IMR-90 (cell line): Measurements from ENCODE around the gene EYS. TPM values are rescaled to one million over a fixed set of nuclear protein-coding genes. Genes with fewer than 3 reads are reported as not detected.

ENCODE experiments used
- ATAC-seq: fragments of 200-7000 bp; cut with Tn5 transposase; 2 replicates; pipeline ENCODE4 v1.9.1; 2020; ENCODE audit warnings: low read depth, mild to moderate bottlenecking, moderate library complexity
- BruUV-seq: library from RNA; stranded (reverse); fragments of 400-500 nt; replicated peaks from 2 replicates; lab custom pipeline; 2021; lab: Mats Ljungman, UMichigan
- CTCF ChIA-PET: fragments of 300-600 bp; formaldehyde crosslinking; extraction: SDS; loops from one replicate; lab custom pipeline; 2021; ENCODE audit warnings: antibody characterized with exemption; lab: Yijun Ruan, JAX
- POLR2A ChIA-PET: fragments of 300-600 bp; sonication (Branson Sonifier 250); formaldehyde crosslinking; loops from one replicate; lab custom pipeline; 2022; ENCODE audit warnings: antibody characterized with exemption; ENCODE audit not compliant: unreplicated experiment; lab: Charles Lee
- DNase-seq: peaks from one replicate; pipeline ENCODE4 v3.0.0; 2013
- H2AFZ ChIP-seq: replicated peaks from 2 replicates; pipeline ENCODE3; 2013; ENCODE audit warnings: low read length, mild to moderate bottlenecking; ENCODE audit not compliant: poor library complexity
- H2AK5ac ChIP-seq: 2 replicates; pipeline ENCODE4 v1.6.1; 2013; ENCODE audit warnings: low read depth, low read length, inconsistent platforms
- H2AK9ac ChIP-seq: replicated peaks from 2 replicates; pipeline ENCODE3; 2013; ENCODE audit warnings: mild to moderate bottlenecking, low read depth, low read length, moderate library complexity; ENCODE audit not compliant: poor library complexity
- H2BK120ac ChIP-seq: 2 replicates; pipeline ENCODE4 v1.6.1; 2013; ENCODE audit warnings: low read depth, low read length, inconsistent platforms
- H2BK15ac ChIP-seq: 3 replicates; pipeline ENCODE4 v1.6.1; 2013; ENCODE audit warnings: low read depth, low read length, inconsistent platforms
- H2BK20ac ChIP-seq: 2 replicates; pipeline ENCODE4 v1.6.1; 2013; ENCODE audit warnings: low read depth, mild to moderate bottlenecking, inconsistent platforms, low read length, moderate library complexity
- H2BK5ac ChIP-seq: 2 replicates; pipeline ENCODE4 v1.6.1; 2013; ENCODE audit warnings: mild to moderate bottlenecking, low read depth, low read length, inconsistent platforms; ENCODE audit not compliant: poor library complexity, severe bottlenecking
- H3K14ac ChIP-seq: replicated peaks from 2 replicates; pipeline ENCODE4 v1.6.1; 2013; ENCODE audit warnings: low read depth, low read length, inconsistent platforms
- H3K18ac ChIP-seq: 2 replicates; pipeline ENCODE4 v1.6.1; 2013; ENCODE audit warnings: low read depth, low read length, control low read depth
- H3K23ac ChIP-seq: 2 replicates; pipeline ENCODE4 v1.6.1; 2013; ENCODE audit warnings: low read depth, low read length, inconsistent platforms
- H3K27ac ChIP-seq: 2 replicates; pipeline ENCODE4 v1.5.1; 2013; ENCODE audit warnings: mild to moderate bottlenecking, control low read depth, low read length; ENCODE audit not compliant: insufficient read depth
- H3K27me3 ChIP-seq: 2 replicates; pipeline ENCODE4 v1.6.1; 2013; ENCODE audit warnings: low read length; ENCODE audit not compliant: control insufficient read depth, insufficient read depth
- H3K36me3 ChIP-seq: 2 replicates; pipeline ENCODE4 v1.6.1; 2013; ENCODE audit warnings: low read length, mixed read lengths; ENCODE audit not compliant: control insufficient read depth, insufficient read depth
- H3K4ac ChIP-seq: 2 replicates; pipeline ENCODE4 v1.6.1; 2013; ENCODE audit warnings: low read depth, low read length, inconsistent platforms
- H3K4me1 ChIP-seq: 2 replicates; pipeline ENCODE4 v1.6.1; 2013; ENCODE audit warnings: low read length, mixed read lengths; ENCODE audit not compliant: control insufficient read depth, insufficient read depth
- H3K4me2 ChIP-seq: 2 replicates; pipeline ENCODE4 v1.6.1; 2013; ENCODE audit warnings: low read depth, mild to moderate bottlenecking, control low read depth, low read length, moderate library complexity
- H3K4me3 ChIP-seq: 2 replicates; pipeline ENCODE4 v1.5.1; 2013; ENCODE audit warnings: low read depth, mild to moderate bottlenecking, control low read depth, low read length, moderate library complexity; ENCODE audit not compliant: insufficient read depth
- H3K56ac ChIP-seq: 2 replicates; pipeline ENCODE4 v1.6.1; 2013; ENCODE audit warnings: low read length, inconsistent platforms; ENCODE audit not compliant: insufficient read depth; ENCODE audit errors: extremely low read depth
- H3K79me1 ChIP-seq, 2 experiments: 2 replicates each; pipeline ENCODE4 v1.6.1; 2013; ENCODE audit warnings: low read length in 2 of 2, inconsistent platforms in 1 of 2, low read depth in 1 of 2
- H3K9ac ChIP-seq: 2 replicates; pipeline ENCODE4 v1.6.1; 2013; ENCODE audit warnings: low read depth, low read length, control low read depth
- H3K9me1 ChIP-seq: 2 replicates; pipeline ENCODE4 v1.6.1; 2013; ENCODE audit warnings: low read length, inconsistent platforms; ENCODE audit not compliant: insufficient read depth
- H3K9me3 ChIP-seq: 2 replicates; pipeline ENCODE4 v1.6.1; 2013; ENCODE audit warnings: low read length; ENCODE audit not compliant: control insufficient read depth, insufficient read depth
- H4K20me1 ChIP-seq: 2 replicates; pipeline ENCODE4 v1.6.1; 2013; ENCODE audit warnings: low read length, inconsistent platforms; ENCODE audit not compliant: insufficient read depth
- H4K5ac ChIP-seq: 2 replicates; pipeline ENCODE4 v1.6.1; 2013; ENCODE audit warnings: mild to moderate bottlenecking, low read depth, low read length, control low read depth
- H4K8ac ChIP-seq, 2 experiments: 2 replicates each; pipeline ENCODE4 v1.6.1; 2013; ENCODE audit warnings: low read depth in 2 of 2, low read length in 2 of 2, control low read depth in 1 of 2, inconsistent platforms in 1 of 2
- H4K91ac ChIP-seq: 2 replicates; pipeline ENCODE4 v1.6.1; 2013; ENCODE audit warnings: low read depth, low read length, inconsistent platforms; ENCODE audit not compliant: insufficient read depth
- POLR2A ChIP-seq: IDR thresholded peaks from 2 replicates; pipeline ENCODE4 v1.6.1; 2012; ENCODE audit warnings: mild to moderate bottlenecking, low read depth, low read length
- RFX5 ChIP-seq: IDR thresholded peaks from 2 replicates; pipeline ENCODE4 v1.8.0; 2012; ENCODE audit warnings: low read depth, mild to moderate bottlenecking, low read length, moderate library complexity
- WGBS, 2 experiments: methylation state at CpG; one replicate each; pipeline versions ENCODE4 v1.1.5 to v1.1.7; 2013; ENCODE audit warnings: missing lambda C conversion rate in 2 of 2; ENCODE audit not compliant: insufficient read length in 1 of 2; ENCODE audit errors: extremely low coverage in 2 of 2; 5-methylcytosine and 5-hydroxymethylcytosine counted together
- dilution Hi-C: fragments of 300-500 bp; cut with HindIII; formaldehyde crosslinking; loops from one replicate; pipeline ENCODE4 v1.14.3; 2018; ENCODE audit warnings: low sequenced_read_pairs; ENCODE audit not compliant: unreplicated experiment
- in situ Hi-C: fragments of 300-500 bp; cut with MboI; formaldehyde crosslinking; loops from 3 replicates; pipeline ENCODE4 v1.14.3; 2019; ENCODE audit warnings: low sequenced_read_pairs, inconsistent platforms, mixed read lengths
- intact Hi-C: fragments of 100-400 bp; cut with micrococcal nuclease; formaldehyde crosslinking; loops from 2 replicates; pipeline ENCODE4 v1.10.0; 2022
- polyA plus RNA-seq, 3 experiments: library from polyadenylated mRNA; depleted of rRNA; stranded (reverse); fragments of >200 nt; gene quantifications; 2 replicates each; pipeline ENCODE4 v1.2.3, GENCODE V29; 2012; ENCODE audit warnings: low replicate concordance in 1 of 3
- total RNA-seq: library from RNA; depleted of rRNA; stranded (reverse); fragments of >200 nt; gene quantifications from 2 replicates; pipeline ENCODE4 v1.2.3, GENCODE V29; 2012

Gene EYS
- total and polyA plus RNA-seq, 2 of the 4 experiments (the other 2 are of a cell fraction) = under 0.01 TPM; not detected in 1

DNA sequence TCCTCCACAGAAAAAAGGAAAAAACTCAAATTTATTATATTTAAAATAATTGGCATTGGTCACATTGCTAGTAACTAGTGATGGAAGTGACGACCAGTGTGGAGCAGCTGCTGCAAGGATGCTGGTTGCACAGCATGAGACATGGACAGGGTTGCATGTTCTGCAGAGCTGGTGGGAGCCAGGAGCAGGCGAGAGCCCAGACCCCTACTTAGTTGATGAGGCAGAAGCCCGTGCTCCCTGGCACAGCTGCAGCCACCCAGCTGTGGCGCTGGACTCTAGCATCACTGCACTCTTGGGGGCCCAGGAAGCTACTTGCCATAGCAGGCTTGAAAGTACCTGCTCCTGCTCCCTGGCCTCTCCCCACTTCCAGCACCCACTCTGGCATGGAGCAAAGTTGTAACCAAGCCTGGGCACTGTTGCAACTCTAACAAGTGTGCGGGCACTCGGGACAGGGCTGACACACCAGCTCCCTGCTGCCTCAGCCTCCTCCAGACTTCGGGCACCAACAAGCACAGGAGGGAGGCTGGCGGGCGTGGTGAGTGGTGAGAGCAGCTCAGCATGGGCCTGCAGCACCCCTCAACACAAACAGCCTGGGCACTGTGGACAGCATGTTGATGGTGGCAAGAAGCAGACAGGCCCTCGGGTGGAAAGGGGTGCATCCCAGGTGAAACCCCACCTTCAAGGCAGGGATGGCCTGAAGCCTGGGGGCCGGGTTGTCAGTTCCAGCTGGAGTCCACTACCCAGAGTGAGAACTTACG, 69.6 kb downstream of the EYS start:
- Histone ChIP-seq H2AK9ac (no peak overlapping the region), H4K8ac (no peak overlapping the region), H4K5ac (no peak overlapping the region), H3K79me1 (no peaks in the 10 kb centered on the region), H2BK120ac (no peak overlapping the region), H2BK15ac (no peak overlapping the region), H3K9me3 (peaks cover 2% of the 10 kb centered on the region; the same call in 1 of the 2 replicates), H3K4me3 (no peak overlapping the region), H3K56ac (no peak overlapping the region), H3K14ac (no peak overlapping the region), H3K4me2 (no peak overlapping the region), H3K9me1 (no peaks in the 10 kb centered on the region), H3K36me3 (no peaks in the 10 kb centered on the region), H2BK20ac (no peak overlapping the region), H3K18ac (no peak overlapping the region), H2AFZ (no peak overlapping the region), H3K9ac (no peak overlapping the region), H3K27me3 (no peaks in the 10 kb centered on the region), H3K4me1 (no peaks in the 10 kb centered on the region), H2AK5ac (no peak overlapping the region), H4K20me1 (no peaks in the 10 kb centered on the region), H3K23ac (no peak overlapping the region), H3K27ac (no peak overlapping the region), H3K4ac (no peak overlapping the region), H4K91ac (no peak overlapping the region), H2BK5ac (no peak overlapping the region)
- ChIA-PET POLR2A (no interaction called here), CTCF (no interaction called here)
- intact Hi-C loops = no loop called here
- DNase-seq (no peak), ATAC-seq (no peak)
- 76% methylated on average over 2 of the region's 12 CpGs; no CpG with 5 or more reads in 1 of the 2 experiments for WGBS, 2 experiments
- TF ChIP-seq RFX5 (no peak), POLR2A (no peak)
- no TSS peak for BruUV-seq
- dilution Hi-C loops = no loop called here
- in situ Hi-C loops = no loop called here
